ENCODE measurements around the gene KCNN4. TPM values are rescaled to one million over a fixed set of nuclear protein-coding genes. Genes with fewer than 3 reads are reported as not detected.

KCNN4 gene
- total and polyA plus RNA-seq, 2 of the 13 experiments (the other 11 are each of a cell fraction or from before 2014, with no cell fraction given) = 0.13 to 0.25 TPM

GRCh38 chr19:43789029-43789428 is 8.3 kb upstream of the KCNN4 start (continued):
- TF ChIP-seq, protein P1, sequence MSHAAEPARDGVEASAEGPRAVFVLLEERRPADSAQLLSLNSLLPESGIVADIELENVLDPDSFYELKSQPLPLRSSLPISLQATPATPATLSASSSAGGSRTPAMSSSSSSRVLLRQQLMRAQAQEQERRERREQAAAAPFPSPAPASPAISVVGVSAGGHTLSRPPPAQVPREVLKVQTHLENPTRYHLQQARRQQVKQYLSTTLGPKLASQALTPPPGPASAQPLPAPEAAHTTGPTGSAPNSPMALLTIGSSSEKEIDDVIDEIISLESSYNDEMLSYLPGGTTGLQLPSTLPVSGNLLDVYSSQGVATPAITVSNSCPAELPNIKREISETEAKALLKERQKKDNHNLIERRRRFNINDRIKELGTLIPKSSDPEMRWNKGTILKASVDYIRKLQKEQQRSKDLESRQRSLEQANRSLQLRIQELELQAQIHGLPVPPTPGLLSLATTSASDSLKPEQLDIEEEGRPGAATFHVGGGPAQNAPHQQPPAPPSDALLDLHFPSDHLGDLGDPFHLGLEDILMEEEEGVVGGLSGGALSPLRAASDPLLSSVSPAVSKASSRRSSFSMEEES (CRISPR knock-in tag; IDR thresholded peaks at IDR 0.05) = peak; percentile 70; the same call in 1 of the 2 replicates
- TF ChIP-seq, protein P2, sequence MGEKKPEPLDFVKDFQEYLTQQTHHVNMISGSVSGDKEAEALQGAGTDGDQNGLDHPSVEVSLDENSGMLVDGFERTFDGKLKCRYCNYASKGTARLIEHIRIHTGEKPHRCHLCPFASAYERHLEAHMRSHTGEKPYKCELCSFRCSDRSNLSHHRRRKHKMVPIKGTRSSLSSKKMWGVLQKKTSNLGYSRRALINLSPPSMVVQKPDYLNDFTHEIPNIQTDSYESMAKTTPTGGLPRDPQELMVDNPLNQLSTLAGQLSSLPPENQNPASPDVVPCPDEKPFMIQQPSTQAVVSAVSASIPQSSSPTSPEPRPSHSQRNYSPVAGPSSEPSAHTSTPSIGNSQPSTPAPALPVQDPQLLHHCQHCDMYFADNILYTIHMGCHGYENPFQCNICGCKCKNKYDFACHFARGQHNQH (CRISPR knock-in tag; IDR thresholded peaks at IDR 0.05) = no peak; the same call in 1 of the 2 replicates
- TF ChIP-seq SRSF4 (IDR thresholded peaks at IDR 0.05; ENCODE audit: low read depth, low read length, poor library complexity, severe bottlenecking) (no peak), ZNF546 (CRISPR knock-in tag; conservative IDR thresholded peaks at IDR 0.05) (0 out of 2 replicates have a peak, but pooled peaks have one; percentile 52), DNMT1 (CRISPR knock-in tag; IDR thresholded peaks at IDR 0.05) (no peak), FOXA1 (IDR thresholded peaks at IDR 0.05) (no peak), FOXA1 (CRISPR knock-in tag; IDR thresholded peaks at IDR 0.05) (no peak), KLF11 (CRISPR knock-in tag; IDR thresholded peaks at IDR 0.05) (0 out of 2 replicates have a peak, but pooled peaks have one; percentile 62), HOXA9 (CRISPR knock-in tag; IDR thresholded peaks at IDR 0.05; ENCODE audit: borderline replicate concordance) (no peak), TEAD3 (CRISPR knock-in tag; optimal IDR thresholded peaks at IDR 0.05; ENCODE audit: borderline replicate concordance) (no peak), ZNF441 (CRISPR knock-in tag; IDR thresholded peaks at IDR 0.05; ENCODE audit: borderline replicate concordance) (peak; percentile 56; the same call in 1 of the 2 replicates), HMG20B (CRISPR knock-in tag; conservative IDR thresholded peaks at IDR 0.05) (peak; percentile 76; the same call in 1 of the 2 replicates), SAP130 (CRISPR knock-in tag; IDR thresholded peaks at IDR 0.05; ENCODE audit: low read depth) (peak; percentile 51; the same call in 1 of the 2 replicates), ZNF205 (CRISPR knock-in tag; IDR thresholded peaks at IDR 0.05) (peak; percentile 46; the same call in 1 of the 2 replicates), CC2D1A (CRISPR knock-in tag; IDR thresholded peaks at IDR 0.05) (no peak), ZNF225 (CRISPR knock-in tag; IDR thresholded peaks at IDR 0.05) (no peak), EEA1 (CRISPR knock-in tag; IDR thresholded peaks at IDR 0.05; ENCODE audit: borderline replicate concordance) (no peak), ZNF850 (CRISPR knock-in tag; conservative IDR thresholded peaks at IDR 0.05) (no peak), PPARG (CRISPR knock-in tag; conservative IDR thresholded peaks at IDR 0.05) (no peak), WIZ (CRISPR knock-in tag; IDR thresholded peaks at IDR 0.05) (peak; percentile 40; the same call in 1 of the 2 replicates), POLR2AphosphoS5 (IDR thresholded peaks at IDR 0.05; ENCODE audit: low read depth, low read length) (no peak), MXD4 (CRISPR knock-in tag; IDR thresholded peaks at IDR 0.05) (peak; percentile 26; the same call in 1 of the 2 replicates), NCOA2 (CRISPR knock-in tag; IDR thresholded peaks at IDR 0.05) (peak; percentile 49; the same call in 1 of the 2 replicates), ZNF720 (CRISPR knock-in tag; IDR thresholded peaks at IDR 0.05) (peak; percentile 81; the same call in 1 of the 2 replicates), MAX (IDR thresholded peaks at IDR 0.05) (no peak)
- TF ChIP-seq, protein P3, sequence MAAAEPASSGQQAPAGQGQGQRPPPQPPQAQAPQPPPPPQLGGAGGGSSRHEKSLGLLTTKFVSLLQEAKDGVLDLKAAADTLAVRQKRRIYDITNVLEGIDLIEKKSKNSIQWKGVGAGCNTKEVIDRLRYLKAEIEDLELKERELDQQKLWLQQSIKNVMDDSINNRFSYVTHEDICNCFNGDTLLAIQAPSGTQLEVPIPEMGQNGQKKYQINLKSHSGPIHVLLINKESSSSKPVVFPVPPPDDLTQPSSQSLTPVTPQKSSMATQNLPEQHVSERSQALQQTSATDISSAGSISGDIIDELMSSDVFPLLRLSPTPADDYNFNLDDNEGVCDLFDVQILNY (CRISPR knock-in tag; conservative IDR thresholded peaks at IDR 0.05) = peak; percentile 87
- TF ChIP-seq, protein P4, sequence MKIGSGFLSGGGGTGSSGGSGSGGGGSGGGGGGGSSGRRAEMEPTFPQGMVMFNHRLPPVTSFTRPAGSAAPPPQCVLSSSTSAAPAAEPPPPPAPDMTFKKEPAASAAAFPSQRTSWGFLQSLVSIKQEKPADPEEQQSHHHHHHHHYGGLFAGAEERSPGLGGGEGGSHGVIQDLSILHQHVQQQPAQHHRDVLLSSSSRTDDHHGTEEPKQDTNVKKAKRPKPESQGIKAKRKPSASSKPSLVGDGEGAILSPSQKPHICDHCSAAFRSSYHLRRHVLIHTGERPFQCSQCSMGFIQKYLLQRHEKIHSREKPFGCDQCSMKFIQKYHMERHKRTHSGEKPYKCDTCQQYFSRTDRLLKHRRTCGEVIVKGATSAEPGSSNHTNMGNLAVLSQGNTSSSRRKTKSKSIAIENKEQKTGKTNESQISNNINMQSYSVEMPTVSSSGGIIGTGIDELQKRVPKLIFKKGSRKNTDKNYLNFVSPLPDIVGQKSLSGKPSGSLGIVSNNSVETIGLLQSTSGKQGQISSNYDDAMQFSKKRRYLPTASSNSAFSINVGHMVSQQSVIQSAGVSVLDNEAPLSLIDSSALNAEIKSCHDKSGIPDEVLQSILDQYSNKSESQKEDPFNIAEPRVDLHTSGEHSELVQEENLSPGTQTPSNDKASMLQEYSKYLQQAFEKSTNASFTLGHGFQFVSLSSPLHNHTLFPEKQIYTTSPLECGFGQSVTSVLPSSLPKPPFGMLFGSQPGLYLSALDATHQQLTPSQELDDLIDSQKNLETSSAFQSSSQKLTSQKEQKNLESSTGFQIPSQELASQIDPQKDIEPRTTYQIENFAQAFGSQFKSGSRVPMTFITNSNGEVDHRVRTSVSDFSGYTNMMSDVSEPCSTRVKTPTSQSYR (CRISPR knock-in tag; IDR thresholded peaks at IDR 0.05; ENCODE audit: borderline replicate concordance) = peak; percentile 66
